T-cell (primary cell): ENCODE data around the gene SPEF1. TPM values are rescaled to one million over a fixed set of nuclear protein-coding genes. Genes with fewer than 3 reads are reported as not detected.

Experiments
- ATAC-seq, 4 experiments: fragments of 200-7000 bp in 3 of 4; fragments of 150-1000 bp in 1 of 4; cut with Tn5 transposase; replicated peaks in 1 of 4; 1 replicate in 3 of 4; 2 replicates in 1 of 4; pipeline ENCODE4 v1.10.0; 2021; ENCODE audit warnings: moderate library complexity in 3 of 4, mild to moderate bottlenecking in 2 of 4, moderate number of reproducible peaks in 1 of 4
- CTCF ChIA-PET, 2 donors: fragments of 300-600 bp; sonication (Branson Sonifier 250); formaldehyde crosslinking; loops; one replicate each; lab custom pipeline; 2022; ENCODE audit warnings: antibody characterized with exemption in 2 of 2; lab: Charles Lee
- POLR2A ChIA-PET, 2 donors: fragments of 300-600 bp; sonication (Branson Sonifier 250); formaldehyde crosslinking; loops; one replicate each; lab custom pipeline; 2022; ENCODE audit warnings: antibody characterized with exemption in 2 of 2; lab: Charles Lee
- DNase-seq, 35 experiments: peaks; one replicate each; pipeline versions ENCODE4 v3.0.0 to v3.0.0-alpha.2; 2013 to 2023
- H3K27ac ChIP-seq: one replicate; pipeline ENCODE4 v1.5.1; 2013; ENCODE audit warnings: low read length
- H3K27me3 ChIP-seq, 2 experiments: replicated peaks in 1 of 2; 1 replicate in 1 of 2; 2 replicates in 1 of 2; pipeline versions ENCODE4 v1.6.1 to v1.7.0; 2013; ENCODE audit warnings: low read length in 1 of 2, mixed read lengths in 1 of 2; ENCODE audit not compliant: control insufficient read depth in 2 of 2, insufficient read depth in 2 of 2; ENCODE audit errors: extremely low read depth in 1 of 2
- H3K36me3 ChIP-seq, 2 donors: 1 replicate in 1 of 2; 2 replicates in 1 of 2; pipeline versions ENCODE4 v1.6.1 to v1.7.0; 2013; ENCODE audit warnings: low read length in 1 of 2; ENCODE audit not compliant: control insufficient read depth in 2 of 2, insufficient read depth in 1 of 2; ENCODE audit errors: extremely low read depth in 1 of 2
- H3K4me1 ChIP-seq, 2 experiments: 1 replicate in 1 of 2; 2 replicates in 1 of 2; pipeline versions ENCODE4 v1.6.1 to v1.7.0; 2013; ENCODE audit warnings: low read length in 2 of 2, mixed read lengths in 1 of 2; ENCODE audit not compliant: insufficient read depth in 2 of 2, control insufficient read depth in 1 of 2; ENCODE audit errors: extremely low read depth in 1 of 2
- H3K4me3 ChIP-seq, 2 donors: 1 replicate in 1 of 2; 2 replicates in 1 of 2; pipeline versions ENCODE4 v1.5.1 to v1.7.0; 2013; ENCODE audit warnings: mild to moderate bottlenecking in 2 of 2, low read length in 1 of 2, moderate library complexity in 1 of 2; ENCODE audit not compliant: control insufficient read depth in 1 of 2; ENCODE audit errors: extremely low read depth in 1 of 2
- H3K9me3 ChIP-seq: 2 replicates; pipeline ENCODE4 v1.7.0; 2013
- H3K27ac Mint-ChIP-seq, 2 donors: one replicate each; pipeline ENCODE4 v1.8.0; 2020 to 2021; ENCODE audit warnings: mild to moderate bottlenecking in 2 of 2, mixed read lengths in 2 of 2
- H3K27me3 Mint-ChIP-seq, 2 donors: one replicate each; pipeline ENCODE4 v1.8.0; 2021 to 2022; ENCODE audit warnings: mixed read lengths in 2 of 2
- H3K36me3 Mint-ChIP-seq: one replicate; pipeline ENCODE4 v1.8.0; 2021; ENCODE audit warnings: mixed read lengths
- H3K4me1 Mint-ChIP-seq, 3 donors: one replicate each; pipeline ENCODE4 v1.8.0; 2020 to 2022; ENCODE audit warnings: mixed read lengths in 3 of 3, mild to moderate bottlenecking in 1 of 3
- H3K4me3 Mint-ChIP-seq, 3 donors: one replicate each; pipeline ENCODE4 v1.8.0; 2020 to 2022; ENCODE audit warnings: mild to moderate bottlenecking in 3 of 3, mixed read lengths in 3 of 3, moderate library complexity in 3 of 3
- H3K9me3 Mint-ChIP-seq, 3 donors: one replicate each; pipeline ENCODE4 v1.8.0; 2020 to 2022; ENCODE audit warnings: mixed read lengths in 3 of 3
- WGBS: methylation state at CpG from one replicate; pipeline ENCODE4 v1.1.5; 2013; ENCODE audit warnings: missing lambda C conversion rate; ENCODE audit not compliant: insufficient coverage; 5-methylcytosine and 5-hydroxymethylcytosine counted together
- total RNA-seq, 35 experiments: library from RNA in 6 of 35; stranded (reverse) in 6 of 35; fragments of 120-200 nt in 1 of 35; gene quantifications; one replicate each; pipeline versions ENCODE4 v1.2.1 to v1.2.4 and lab custom pipeline; 2013 to 2026

SPEF1 gene
- total RNA-seq, 5 donors from 2014 or later (not counting 1 experiment from before 2014, with no cell fraction given) = 0.16 TPM; not detected in 4

DNA sequence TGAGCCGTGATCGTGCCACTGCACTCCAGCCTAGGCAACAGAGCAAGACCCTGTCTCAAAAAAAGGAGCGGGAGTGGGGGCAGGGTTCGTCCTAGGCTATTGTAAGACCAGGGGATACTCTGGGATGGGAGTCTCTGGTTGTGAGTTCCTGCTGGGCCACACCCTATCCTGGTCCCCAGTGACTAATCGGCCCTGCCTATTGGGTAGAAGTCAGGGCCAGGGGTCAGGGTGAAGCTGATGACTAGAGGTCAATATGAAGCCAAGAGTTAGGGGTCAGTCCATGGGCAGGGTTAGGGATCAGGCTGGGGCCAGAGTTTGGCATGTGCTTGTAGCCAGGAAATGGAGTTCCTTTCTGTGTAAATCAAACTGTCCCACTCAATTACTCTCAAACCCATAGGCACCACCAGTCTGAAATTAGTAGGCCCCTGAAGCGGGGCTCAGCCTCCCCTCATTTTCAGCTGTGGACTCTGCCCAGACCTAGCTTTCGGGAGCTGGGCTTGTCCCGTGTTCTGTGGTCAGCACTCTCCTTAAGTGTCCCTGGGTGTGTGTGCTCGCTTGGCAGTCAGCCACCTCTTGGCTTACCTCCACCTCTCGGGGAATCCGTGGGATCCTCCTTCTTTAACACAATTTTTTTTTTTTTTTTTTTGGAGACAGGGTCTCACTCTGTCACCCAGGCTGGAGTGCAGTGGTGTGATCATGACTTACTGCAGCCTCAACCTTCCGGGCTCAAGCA is 47.0 kb downstream of the SPEF1 start:
- Mint-ChIP-seq H3K27me3 (peaks cover 29 to 40% of the 10 kb centered on the region in 2 donors), H3K4me3 (no peak overlapping the region), H3K36me3 (no peaks in the 10 kb centered on the region), H3K4me1 (peaks cover 0 to 3% (median 0%) of the 10 kb centered on the region in 3 donors), H3K9me3 (no peaks in the 10 kb centered on the region), H3K27ac (no peak overlapping the region)
- Histone ChIP-seq H3K4me3 (no peak overlapping the region), H3K36me3 (no peaks in the 10 kb centered on the region), H3K9me3 (no peaks in the 10 kb centered on the region), H3K27ac (no peak overlapping the region), H3K27me3 (peaks cover 0 to 49% of the 10 kb centered on the region in 2 experiments), H3K4me1 (peaks cover 0 to 5% of the 10 kb centered on the region in 2 experiments)
- CTCF ChIA-PET = interaction anchor here in 1 of 2 donors (0.7 kb wide), 1 partner anchor 318 kb away, joined by 4 read pairs; no protein-coding TSS in a partner anchor
- 86% methylated on average over 8 of the region's 12 CpGs for WGBS
- POLR2A ChIA-PET = no interaction called here
- no peak for ATAC-seq
- DNase-seq = no peak

DNA sequence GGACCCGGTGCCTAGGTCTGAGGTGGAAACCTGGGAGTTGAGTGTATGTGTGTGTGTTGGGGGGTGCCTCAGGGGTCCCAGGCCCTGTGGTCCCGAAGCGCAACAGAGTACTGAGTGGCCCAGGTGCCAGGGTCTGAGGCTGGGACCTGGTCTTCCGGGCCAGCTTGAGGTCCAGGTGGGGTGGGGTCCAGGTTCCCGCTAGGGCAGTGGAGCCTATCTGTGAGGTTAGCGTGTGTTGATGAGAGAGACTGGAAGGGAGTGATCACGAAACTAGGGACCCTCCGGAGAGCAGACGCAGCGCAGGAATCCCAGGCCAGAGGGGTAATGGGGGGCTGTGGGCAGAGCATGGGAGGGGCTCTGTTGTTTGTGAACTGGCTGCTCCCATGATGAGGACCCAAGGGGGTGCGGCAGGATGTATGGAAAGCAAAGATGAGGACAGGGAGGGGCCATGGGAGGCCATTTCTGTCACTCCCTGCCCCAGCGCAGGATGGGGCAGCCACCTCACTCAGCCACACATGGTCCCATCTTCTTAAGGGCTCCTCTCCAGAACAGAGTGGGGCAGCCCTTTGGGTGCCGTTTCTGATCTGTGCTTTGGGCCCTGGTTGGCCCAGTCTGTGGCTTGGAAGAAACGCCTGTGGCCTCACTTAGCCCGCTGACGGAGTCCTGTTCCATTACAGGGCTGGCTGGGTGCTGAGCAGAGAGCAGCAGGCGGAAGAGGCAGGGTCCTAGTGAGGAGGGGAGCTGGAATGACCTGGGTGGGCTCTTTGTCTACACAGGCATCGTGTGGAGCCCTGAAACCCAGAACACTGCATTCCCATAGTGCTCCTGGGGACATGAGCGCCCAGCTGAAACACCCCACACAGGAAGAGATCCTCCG is 47.9 kb downstream of the SPEF1 start:
- POLR2A ChIA-PET = no interaction called here
- H3K27me3 Mint-ChIP-seq = peaks cover 32 to 44% of the 10 kb centered on the region in 2 donors
- Histone ChIP-seq H3K4me3 (no peak overlapping the region), H3K27ac (no peak overlapping the region), H3K4me1 (peaks cover 0 to 5% of the 10 kb centered on the region in 2 experiments), H3K36me3 (no peaks in the 10 kb centered on the region), H3K9me3 (no peaks in the 10 kb centered on the region), H3K27me3 (peaks cover 0 to 59% of the 10 kb centered on the region in 2 experiments)
- peak overlapping the region in 1 of 2 donors; percentile 23 for H3K27ac Mint-ChIP-seq
- no peak for DNase-seq
- WGBS = 86% methylated on average over 18 of the region's 20 CpGs
- peak overlapping the region in 1 of 3 donors; percentile 8 for H3K4me3 Mint-ChIP-seq
- H3K4me1 Mint-ChIP-seq = peaks cover 0 to 3% (median 0%) of the 10 kb centered on the region in 3 donors
- no peaks in the 10 kb centered on the region for H3K36me3 Mint-ChIP-seq
- no peaks in the 10 kb centered on the region for H3K9me3 Mint-ChIP-seq
- CTCF ChIA-PET = no interaction called here
- no peak for ATAC-seq

- Histone ChIP-seq H3K27me3 (peaks cover 0 to 65% of the 10 kb centered on the region in 2 experiments), H3K36me3 (no peaks in the 10 kb centered on the region), H3K9me3 (no peaks in the 10 kb centered on the region), H3K27ac (no peak within 1 kb of the TSS), H3K4me1 (peaks cover 0 to 5% of the 10 kb centered on the region in 2 experiments), H3K4me3 (peak within 1 kb of the TSS in 1 of 2 donors; percentile 7)
- CTCF ChIA-PET = no interaction called here
- 12% methylated on average over 48 of the region's 67 CpGs for WGBS
- POLR2A ChIA-PET = no interaction called here
- no peaks in the 10 kb centered on the region for H3K36me3 Mint-ChIP-seq
- peak within 1 kb of the TSS in 1 of 2 donors; percentile 23 for H3K27ac Mint-ChIP-seq
- no peaks in the 10 kb centered on the region for H3K9me3 Mint-ChIP-seq
- peak in 1 of 4 experiments; percentile 9 for ATAC-seq
- H3K4me1 Mint-ChIP-seq = peaks cover 0 to 3% (median 0%) of the 10 kb centered on the region in 3 donors
- H3K4me3 Mint-ChIP-seq = peak within 1 kb of the TSS in 1 of 3 donors; percentile 38
- no peak for DNase-seq
- H3K27me3 Mint-ChIP-seq = peaks cover 38 to 53% of the 10 kb centered on the region in 2 donors
Observed at GRCh38 chr20:3732327-3733118, 48.7 kb downstream of the SPEF1 start, which contains the start of gene HSPA12B. TSS of gene HSPA12B (plus strand) at chr20:3732685. CDS start at chr20:3738675, 5,990 bp downstream.

DNA sequence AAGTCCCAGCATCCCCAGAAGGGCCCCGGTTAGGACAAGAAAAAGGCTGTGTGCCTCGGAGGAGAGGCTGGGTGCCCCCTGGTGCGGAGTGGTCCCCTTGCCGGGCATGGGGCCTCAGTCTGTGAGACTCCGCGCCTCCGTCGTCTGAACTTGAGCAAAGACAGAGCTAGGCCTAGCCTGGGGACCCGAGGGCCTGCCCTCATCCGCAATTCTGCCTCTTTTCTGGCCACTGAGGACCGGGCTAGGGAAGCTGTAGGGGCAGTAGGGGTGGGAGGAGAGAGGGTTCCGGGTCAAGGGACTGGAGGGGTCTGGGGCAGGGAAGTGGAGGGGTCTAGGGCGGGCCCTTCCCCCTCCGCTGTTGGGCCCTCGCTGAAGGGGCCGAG is 49.3 kb downstream of the SPEF1 start:
- H3K27me3 Mint-ChIP-seq = peaks cover 43 to 59% of the 10 kb centered on the region in 2 donors
- ChIA-PET CTCF (no interaction called here), POLR2A (no interaction called here)
- H3K4me1 Mint-ChIP-seq = peaks cover 0 to 3% (median 0%) of the 10 kb centered on the region in 3 donors
- ATAC-seq = no peak
- no peaks in the 10 kb centered on the region for H3K9me3 Mint-ChIP-seq
- H3K27ac ChIP-seq = no peak overlapping the region
- WGBS = 94% methylated on average over 10 of the region's 16 CpGs
- peaks cover 0 to 5% of the 10 kb centered on the region in 2 experiments for H3K4me1 ChIP-seq
- no peaks in the 10 kb centered on the region for H3K36me3 Mint-ChIP-seq
- no peak overlapping the region for H3K27ac Mint-ChIP-seq
- no peaks in the 10 kb centered on the region for H3K9me3 ChIP-seq
- H3K36me3 ChIP-seq = no peaks in the 10 kb centered on the region
- H3K27me3 ChIP-seq = peaks cover under 1 to 69% of the 10 kb centered on the region in 2 experiments
- DNase-seq = no peak
- H3K4me3 Mint-ChIP-seq = peak overlapping the region in 1 of 3 donors; percentile 38
- H3K4me3 ChIP-seq = no peak overlapping the region

GRCh38 chr20:3730803-3731672 is 50.2 kb downstream of the SPEF1 start:
- CTCF ChIA-PET = interaction anchor here in 1 of 2 donors (0.5 kb wide), 1 partner anchor 88 kb away, joined by 6 read pairs; no protein-coding TSS in a partner anchor
- peak overlapping the region in 1 of 2 donors; percentile 11 for H3K27ac Mint-ChIP-seq

More at GRCh38 chr20:3730803-3731672, 50.2 kb downstream of the SPEF1 start:
- Mint-ChIP-seq H3K36me3 (no peaks in the 10 kb centered on the region), H3K9me3 (no peaks in the 10 kb centered on the region), H3K4me3 (peak overlapping the region in 1 of 3 donors; percentile 38), H3K27me3 (peaks cover 45 to 61% of the 10 kb centered on the region in 2 donors), H3K4me1 (peaks cover 0 to 3% (median 0%) of the 10 kb centered on the region in 3 donors)
- DNase-seq = no peak
- WGBS = 81% methylated on average over 7 of the region's 12 CpGs
- Histone ChIP-seq H3K9me3 (no peaks in the 10 kb centered on the region), H3K4me1 (peaks cover 0 to 5% of the 10 kb centered on the region in 2 experiments), H3K4me3 (no peak overlapping the region), H3K27ac (no peak overlapping the region), H3K36me3 (no peaks in the 10 kb centered on the region), H3K27me3 (peaks cover 2 to 73% of the 10 kb centered on the region in 2 experiments)
- no peak for ATAC-seq
- POLR2A ChIA-PET = no interaction called here
